ENCODE results near the gene EXOSC10. TPM values are rescaled to one million over a fixed set of nuclear protein-coding genes. Genes with fewer than 3 reads are reported as not detected.

EXOSC10 gene
- total and polyA plus RNA-seq, 12 donors: 25.5 to 107 (median 41.1) TPM

DNA sequence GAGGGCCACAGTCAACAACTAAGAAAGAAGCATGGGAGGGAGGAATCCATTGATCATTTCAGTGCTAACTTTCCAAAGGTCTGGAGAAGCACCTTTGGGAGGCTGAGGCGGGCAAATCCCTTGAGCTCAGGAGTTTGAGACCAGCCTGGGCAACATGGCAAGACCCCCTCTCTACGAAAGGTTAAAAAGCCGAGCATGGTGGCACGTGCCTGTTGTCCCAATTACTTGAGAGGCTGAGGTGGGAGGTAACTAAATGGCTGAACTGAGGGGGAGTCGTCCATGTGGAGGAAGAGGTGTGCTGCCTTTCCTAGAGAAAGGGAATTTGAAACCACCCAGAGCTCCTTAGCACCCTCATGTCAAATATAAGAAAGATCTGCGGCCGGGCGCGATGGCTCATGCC lies 68.8 kb downstream of the EXOSC10 start:
- intact Hi-C loops (cut with DNase I): no loop called here
- no peak overlapping the region for H3K27ac ChIP-seq
- WGBS, 4 donors: 84 to 92% (median 89%) methylated on average over 9 of the region's 9 CpGs
- no peaks in the 10 kb centered on the region for H3K9me3 ChIP-seq (replicated peaks in 1 of 3)
- no peak overlapping the region for H3K4me3 ChIP-seq
- TF ChIP-seq, protein P1, sequence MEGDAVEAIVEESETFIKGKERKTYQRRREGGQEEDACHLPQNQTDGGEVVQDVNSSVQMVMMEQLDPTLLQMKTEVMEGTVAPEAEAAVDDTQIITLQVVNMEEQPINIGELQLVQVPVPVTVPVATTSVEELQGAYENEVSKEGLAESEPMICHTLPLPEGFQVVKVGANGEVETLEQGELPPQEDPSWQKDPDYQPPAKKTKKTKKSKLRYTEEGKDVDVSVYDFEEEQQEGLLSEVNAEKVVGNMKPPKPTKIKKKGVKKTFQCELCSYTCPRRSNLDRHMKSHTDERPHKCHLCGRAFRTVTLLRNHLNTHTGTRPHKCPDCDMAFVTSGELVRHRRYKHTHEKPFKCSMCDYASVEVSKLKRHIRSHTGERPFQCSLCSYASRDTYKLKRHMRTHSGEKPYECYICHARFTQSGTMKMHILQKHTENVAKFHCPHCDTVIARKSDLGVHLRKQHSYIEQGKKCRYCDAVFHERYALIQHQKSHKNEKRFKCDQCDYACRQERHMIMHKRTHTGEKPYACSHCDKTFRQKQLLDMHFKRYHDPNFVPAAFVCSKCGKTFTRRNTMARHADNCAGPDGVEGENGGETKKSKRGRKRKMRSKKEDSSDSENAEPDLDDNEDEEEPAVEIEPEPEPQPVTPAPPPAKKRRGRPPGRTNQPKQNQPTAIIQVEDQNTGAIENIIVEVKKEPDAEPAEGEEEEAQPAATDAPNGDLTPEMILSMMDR (IDR thresholded peaks at IDR 0.05): no peak
- no peak for TF ChIP-seq POLR2A (IDR thresholded peaks at IDR 0.05)
- no peaks in the 10 kb centered on the region for H3K4me1 ChIP-seq (replicated peaks in 1 of 2)
- H3K36me3 ChIP-seq (replicated peaks in 1 of 2): peaks cover 0 to 26% of the 10 kb centered on the region in 2 donors
- peak in 2 of 7 donors; percentile 19 to 39 for DNase-seq
- no peaks in the 10 kb centered on the region for H3K27me3 ChIP-seq

DNA sequence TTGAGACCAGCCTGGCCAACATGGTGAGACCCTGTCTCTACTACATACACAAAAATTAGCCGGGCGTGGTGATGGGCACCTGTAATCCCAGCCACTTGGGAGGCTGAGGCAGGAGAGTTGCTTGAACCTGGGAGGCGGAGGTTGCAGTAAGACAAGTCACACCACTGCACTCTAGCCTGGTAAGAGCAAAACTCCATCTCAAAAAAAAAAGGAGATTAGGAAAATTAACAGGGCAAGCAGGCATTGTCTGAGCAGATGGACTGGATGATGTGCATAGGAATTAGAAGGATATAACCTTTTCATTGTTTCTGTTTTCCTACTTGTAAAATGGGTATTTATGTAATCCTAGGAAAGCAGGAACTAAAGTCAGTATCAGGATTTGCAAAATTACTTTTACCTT lies 71.7 kb downstream of the EXOSC10 start:
- H3K27me3 ChIP-seq: no peaks in the 10 kb centered on the region
- H3K9me3 ChIP-seq (replicated peaks in 1 of 3): no peaks in the 10 kb centered on the region
- intact Hi-C loops (cut with DNase I): no loop called here
- no peak overlapping the region for H3K27ac ChIP-seq
- TF ChIP-seq, protein P1 (IDR thresholded peaks at IDR 0.05): no peak
- no peak for TF ChIP-seq POLR2A (IDR thresholded peaks at IDR 0.05)
- 92 to 100% (median 95%) methylated on average over 3 of the region's 3 CpGs for WGBS, 4 donors
- peak in 1 of 7 donors; percentile 43 for DNase-seq
- H3K36me3 ChIP-seq (replicated peaks in 1 of 2): peaks cover 0 to 50% of the 10 kb centered on the region in 2 donors
- no peaks in the 10 kb centered on the region for H3K4me1 ChIP-seq (replicated peaks in 1 of 2)
- no peak overlapping the region for H3K4me3 ChIP-seq

GRCh38 chr1:11027316-11027715 lies 72.4 kb downstream of the EXOSC10 start:
- H3K4me1 ChIP-seq (replicated peaks in 1 of 2): no peaks in the 10 kb centered on the region
- DNase-seq: peak in 1 of 7 donors; percentile 36
- peaks cover 0 to 57% of the 10 kb centered on the region in 2 donors for H3K36me3 ChIP-seq (replicated peaks in 1 of 2)
- no peaks in the 10 kb centered on the region for H3K9me3 ChIP-seq (replicated peaks in 1 of 3)
- 70 to 78% (median 73%) methylated on average over 6 of the region's 6 CpGs for WGBS, 4 donors
- intact Hi-C loops (cut with DNase I): no loop called here
- H3K27ac ChIP-seq: no peak overlapping the region
- H3K4me3 ChIP-seq: no peak overlapping the region
- H3K27me3 ChIP-seq: no peaks in the 10 kb centered on the region
- no peak for TF ChIP-seq POLR2A (IDR thresholded peaks at IDR 0.05)

- Histone ChIP-seq H3K4me3 (no peak overlapping the region), H3K36me3 (replicated peaks in 1 of 2) (peaks cover 0 to 61% of the 10 kb centered on the region in 2 donors), H3K27me3 (no peaks in the 10 kb centered on the region), H3K27ac (peak overlapping the region in 1 of 5 donors; percentile 27), H3K9me3 (replicated peaks in 1 of 3) (no peaks in the 10 kb centered on the region), H3K4me1 (replicated peaks in 1 of 2) (no peaks in the 10 kb centered on the region)
- TF ChIP-seq POLR2A (IDR thresholded peaks at IDR 0.05): no peak
- TF ChIP-seq, protein P1 (IDR thresholded peaks at IDR 0.05): no peak
- 77 to 82% (median 78%) methylated on average over 5 of the region's 5 CpGs for WGBS, 4 donors
- intact Hi-C loops (cut with DNase I): no loop called here
- DNase-seq: no peak
Measured at GRCh38 chr1:11026903-11027302, 72.8 kb downstream of the EXOSC10 start.

- intact Hi-C loops (cut with DNase I): no loop called here
Measured at GRCh38 chr1:11026052-11026451, 73.6 kb downstream of the EXOSC10 start.

More at GRCh38 chr1:11026052-11026451, 73.6 kb downstream of the EXOSC10 start:
- no peak for DNase-seq
- Histone ChIP-seq H3K4me3 (no peak overlapping the region), H3K4me1 (replicated peaks in 1 of 2) (no peaks in the 10 kb centered on the region), H3K9me3 (replicated peaks in 1 of 3) (no peaks in the 10 kb centered on the region), H3K27me3 (no peaks in the 10 kb centered on the region), H3K36me3 (replicated peaks in 1 of 2) (peaks cover 0 to 69% of the 10 kb centered on the region in 2 donors), H3K27ac (no peak overlapping the region)
- 39 to 62% (median 51%) methylated on average over 1 of the region's 1 CpG for WGBS, 4 donors
- TF ChIP-seq POLR2A (IDR thresholded peaks at IDR 0.05): no peak
- TF ChIP-seq, protein P1 (IDR thresholded peaks at IDR 0.05): no peak

Data from adrenal gland (tissue), 12 donors.